Choroid plexus epithelial cell (primary cell): ENCODE measurements around the gene AMFR.

Experiments
- DNase-seq: peaks from one replicate; pipeline ENCODE4 v3.0.0-alpha.2; 2010; ENCODE audit warnings: low read depth
- H3K4me3 ChIP-seq: 2 replicates; pipeline ENCODE4 v1.5.1; 2011; ENCODE audit warnings: low read depth, mild to moderate bottlenecking, control low read depth, low read length, moderate library complexity
- CTCF ChIP-seq: conservative IDR thresholded peaks from 2 replicates; pipeline ENCODE4 v1.5.1; 2011; ENCODE audit warnings: low read depth, mild to moderate bottlenecking, control low read depth, inconsistent platforms, low read length, moderate library complexity

The AMFR gene

DNA sequence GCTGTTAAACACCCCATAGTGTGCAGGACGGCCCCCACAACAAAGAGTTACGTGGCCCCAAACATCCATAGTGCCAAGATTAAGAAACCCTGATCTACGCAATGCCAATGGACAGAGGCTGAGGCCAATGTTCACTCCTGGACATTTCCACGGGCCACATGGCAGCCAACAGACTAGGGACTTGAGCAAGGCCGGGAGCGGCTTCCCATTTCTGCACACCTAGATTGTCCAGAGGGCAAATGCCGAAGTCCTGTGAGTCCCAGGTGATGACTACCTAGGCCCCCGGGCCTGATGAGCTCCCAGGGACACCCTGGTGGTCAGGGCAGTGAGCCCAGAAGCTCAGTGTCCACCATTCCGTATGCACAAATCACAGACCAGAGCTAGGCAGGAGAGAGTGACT, 95.5 kb downstream of the AMFR start:
- H3K4me3 ChIP-seq = no peak overlapping the region
- TF ChIP-seq CTCF = no peak
- DNase-seq = no peak

DNA sequence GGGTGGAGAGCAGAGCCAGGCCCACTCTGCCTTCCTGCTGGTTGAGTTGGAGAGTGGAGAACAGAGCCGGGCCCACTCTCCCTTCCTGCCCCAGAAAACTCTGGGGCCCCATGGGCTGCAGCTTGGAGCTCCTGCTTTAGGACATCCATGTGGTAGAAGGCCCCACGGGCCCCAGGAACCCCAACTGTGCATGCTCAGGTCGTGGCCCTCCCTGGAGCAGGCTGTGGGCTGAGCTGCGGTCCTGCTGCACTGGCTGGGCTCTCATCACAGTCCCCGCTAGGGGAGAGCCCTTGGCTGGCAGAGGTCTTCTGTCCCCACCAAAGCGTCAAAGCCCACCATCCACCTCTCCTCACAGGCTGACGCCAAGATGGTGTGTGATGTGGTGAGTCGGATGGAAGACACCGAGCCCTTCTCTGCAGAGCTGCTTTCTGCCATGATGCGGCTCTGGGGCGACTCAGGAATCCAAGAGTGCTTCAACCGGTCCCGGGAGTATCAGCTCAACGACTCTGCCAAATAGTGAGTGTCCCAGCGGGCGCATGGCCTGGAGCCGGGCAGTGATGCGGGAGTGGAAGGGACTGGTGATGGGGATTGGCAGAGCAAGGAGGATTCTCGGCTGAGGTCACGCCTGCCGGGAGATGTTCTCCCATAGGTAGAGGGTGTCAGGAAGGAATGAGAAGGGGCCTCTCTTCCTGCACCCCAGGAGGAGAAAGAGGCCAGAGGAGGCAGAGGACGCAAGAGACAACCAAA, 96.9 kb downstream of the AMFR start:
- DNase-seq = no peak
- TF ChIP-seq CTCF = no peak
- H3K4me3 ChIP-seq = no peak overlapping the region

DNA sequence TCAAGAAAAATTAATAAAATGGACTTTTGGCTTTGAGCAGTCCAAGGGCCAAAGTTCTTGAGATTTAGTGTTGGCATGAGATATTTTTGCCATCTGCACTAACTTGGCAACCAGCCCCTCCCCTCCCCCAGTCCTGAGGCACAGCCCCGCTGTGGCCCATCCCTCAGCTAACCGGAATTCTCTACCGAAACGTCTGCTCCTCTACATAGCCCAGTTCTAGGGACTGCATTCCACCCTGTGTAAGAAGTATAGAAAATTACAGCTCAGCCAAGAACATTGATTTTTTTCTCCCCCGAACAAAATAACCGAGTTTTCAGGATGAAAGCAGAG, 97.5 kb downstream of the AMFR start:
- no peak for DNase-seq
- no peak overlapping the region for H3K4me3 ChIP-seq
- TF ChIP-seq CTCF = no peak

- H3K4me3 ChIP-seq = no peak overlapping the region
- no peak for DNase-seq
- TF ChIP-seq CTCF = no peak
Observed at GRCh38 chr16:56327071-56327928, 98.0 kb downstream of the AMFR start.

GRCh38 chr16:56325956-56326355, 99.4 kb downstream of the AMFR start:
- TF ChIP-seq CTCF = no peak
- H3K4me3 ChIP-seq = no peak overlapping the region
- DNase-seq = no peak

DNA sequence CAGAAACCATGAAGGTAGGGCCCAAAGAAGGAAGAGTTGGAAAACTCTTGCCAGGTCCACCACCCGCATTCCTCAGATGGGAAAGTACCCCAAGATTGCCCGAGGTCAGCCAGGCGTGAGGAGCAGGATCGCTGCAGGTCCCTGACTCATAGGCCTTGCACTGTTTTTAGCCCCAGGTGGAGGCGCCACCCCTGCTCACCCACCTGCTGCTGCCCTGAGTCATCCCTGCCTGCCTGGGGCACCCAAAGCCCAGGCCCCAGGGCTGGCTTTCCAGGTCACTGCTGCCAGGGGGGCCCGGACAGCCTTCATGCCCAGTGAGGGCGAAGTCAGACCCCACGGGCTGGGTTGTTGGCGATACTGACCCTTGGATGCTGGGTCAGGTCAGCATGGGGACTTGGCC, 100.9 kb downstream of the AMFR start:
- no peak for DNase-seq
- no peak overlapping the region for H3K4me3 ChIP-seq
- TF ChIP-seq CTCF = no peak

- no peak for DNase-seq
- TF ChIP-seq CTCF = no peak
- H3K4me3 ChIP-seq = no peak overlapping the region
Observed at GRCh38 chr16:56321571-56321970, 103.8 kb downstream of the AMFR start.
